ENCODE measurements around the gene MPZL1. TPM values are rescaled to one million over a fixed set of nuclear protein-coding genes. Genes with fewer than 3 reads are reported as not detected.
A peak's percentile ranks its signal among the peaks of the same experiment; 100 is the strongest.

MPZL1 gene
- total RNA-seq, 1 experiment from 2014 or later, result 273 TPM

DNA sequence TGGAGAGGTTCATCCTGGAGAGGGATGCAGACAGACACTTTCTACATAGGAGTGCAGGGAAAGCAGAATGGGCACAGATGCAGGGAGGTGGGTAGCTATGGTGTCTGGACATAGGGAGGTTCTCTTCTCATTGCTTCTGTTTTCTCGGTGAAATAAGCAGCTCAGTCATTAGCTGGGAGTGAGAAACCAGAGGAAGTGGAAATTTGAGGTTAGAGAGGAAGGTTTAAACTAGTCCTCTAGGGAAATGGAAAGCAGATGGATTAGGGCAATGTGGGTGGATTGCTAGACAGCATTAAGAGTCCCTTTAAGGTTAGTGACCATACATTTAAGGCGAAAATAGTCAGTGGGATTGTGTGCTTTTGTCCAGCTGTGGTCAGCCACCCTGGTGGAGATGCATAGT, 39.6 kb downstream of the MPZL1 start:
- intact Hi-C loops (cut with micrococcal nuclease; ENCODE audit: unreplicated experiment), result no loop called here
- BruUV-seq (replicated peaks), result no TSS peak
- no peaks in the 10 kb centered on the region for H3K27me3 Mint-ChIP-seq (ENCODE audit: insufficient read depth, unreplicated experiment)
- H3K9me3 Mint-ChIP-seq (ENCODE audit: unreplicated experiment), result no peaks in the 10 kb centered on the region
- Histone ChIP-seq H3K27me3 (replicated peaks; ENCODE audit: control insufficient read depth, insufficient read depth, low read length) (no peaks in the 10 kb centered on the region), H3K4me3 (ENCODE audit: low read depth, low read length) (no peak overlapping the region), H3K4me1 (peaks cover 28% of the 10 kb centered on the region), H3K36me3 (ENCODE audit: control insufficient read depth, insufficient read depth, low read length) (no peaks in the 10 kb centered on the region; the same call in none of the 2 replicates), H3K9me3 (no peaks in the 10 kb centered on the region)
- POLR2A ChIA-PET, result no interaction called here
- peaks cover 41% of the 10 kb centered on the region for H3K4me1 Mint-ChIP-seq (ENCODE audit: low read depth, unreplicated experiment)
- no peak overlapping the region for H3K4me3 Mint-ChIP-seq (ENCODE audit: unreplicated experiment)
- H3K36me3 Mint-ChIP-seq (ENCODE audit: insufficient read depth, unreplicated experiment), result peaks cover 28% of the 10 kb centered on the region
- CTCF ChIA-PET, result no interaction called here
- no peak for DNase-seq
- TF ChIP-seq, protein P1, sequence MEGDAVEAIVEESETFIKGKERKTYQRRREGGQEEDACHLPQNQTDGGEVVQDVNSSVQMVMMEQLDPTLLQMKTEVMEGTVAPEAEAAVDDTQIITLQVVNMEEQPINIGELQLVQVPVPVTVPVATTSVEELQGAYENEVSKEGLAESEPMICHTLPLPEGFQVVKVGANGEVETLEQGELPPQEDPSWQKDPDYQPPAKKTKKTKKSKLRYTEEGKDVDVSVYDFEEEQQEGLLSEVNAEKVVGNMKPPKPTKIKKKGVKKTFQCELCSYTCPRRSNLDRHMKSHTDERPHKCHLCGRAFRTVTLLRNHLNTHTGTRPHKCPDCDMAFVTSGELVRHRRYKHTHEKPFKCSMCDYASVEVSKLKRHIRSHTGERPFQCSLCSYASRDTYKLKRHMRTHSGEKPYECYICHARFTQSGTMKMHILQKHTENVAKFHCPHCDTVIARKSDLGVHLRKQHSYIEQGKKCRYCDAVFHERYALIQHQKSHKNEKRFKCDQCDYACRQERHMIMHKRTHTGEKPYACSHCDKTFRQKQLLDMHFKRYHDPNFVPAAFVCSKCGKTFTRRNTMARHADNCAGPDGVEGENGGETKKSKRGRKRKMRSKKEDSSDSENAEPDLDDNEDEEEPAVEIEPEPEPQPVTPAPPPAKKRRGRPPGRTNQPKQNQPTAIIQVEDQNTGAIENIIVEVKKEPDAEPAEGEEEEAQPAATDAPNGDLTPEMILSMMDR (IDR thresholded peaks at IDR 0.05; ENCODE audit: insufficient read depth in 1 of 2, low read depth in 1 of 2, low read length in 1 of 2, severe bottlenecking in 1 of 2, unreplicated experiment in 1 of 2), result no peak
- peak overlapping the region; percentile 15 for H3K27ac Mint-ChIP-seq (ENCODE audit: unreplicated experiment)

DNA sequence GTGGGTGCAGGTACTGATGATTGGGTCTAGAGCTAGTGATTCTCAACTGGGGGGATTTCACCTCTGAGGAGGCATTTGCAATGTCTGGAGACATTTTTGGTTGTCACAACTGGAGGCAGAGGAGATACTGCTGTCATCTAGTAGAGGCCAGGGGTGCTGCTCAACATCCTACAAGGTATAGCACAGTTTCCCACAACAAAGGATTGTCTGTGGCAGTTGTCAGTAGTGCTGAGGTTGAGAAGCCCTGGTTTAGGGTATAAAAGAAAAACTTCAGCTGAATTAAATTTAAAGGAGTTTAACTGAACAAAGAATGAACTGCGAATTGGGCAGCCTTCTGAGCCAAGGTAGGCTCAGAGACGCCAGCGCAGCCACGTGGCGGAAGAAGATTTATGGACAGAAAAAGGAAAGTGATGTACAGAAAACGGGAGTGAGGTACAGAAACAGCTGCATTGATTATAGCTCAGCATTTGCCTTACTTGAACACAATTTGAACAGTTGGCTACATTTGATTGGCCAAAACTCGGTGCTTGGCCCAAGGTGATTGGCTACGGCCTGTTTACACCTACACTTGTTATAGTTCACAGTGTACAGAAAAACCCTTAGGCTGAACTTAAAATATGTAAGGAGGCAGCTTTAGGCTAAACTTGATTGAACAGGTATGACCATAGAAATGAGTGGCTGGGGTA, 40.4 kb downstream of the MPZL1 start:
- ChIA-PET CTCF (no interaction called here), POLR2A (no interaction called here)
- H3K9me3 Mint-ChIP-seq (ENCODE audit: unreplicated experiment), result no peaks in the 10 kb centered on the region
- BruUV-seq (replicated peaks), result no TSS peak
- TF ChIP-seq, protein P1 (IDR thresholded peaks at IDR 0.05; ENCODE audit: insufficient read depth in 1 of 2, low read depth in 1 of 2, low read length in 1 of 2, severe bottlenecking in 1 of 2, unreplicated experiment in 1 of 2), result no peak
- peaks cover 36% of the 10 kb centered on the region for H3K36me3 Mint-ChIP-seq (ENCODE audit: insufficient read depth, unreplicated experiment)
- H3K36me3 ChIP-seq (ENCODE audit: control insufficient read depth, insufficient read depth, low read length), result no peaks in the 10 kb centered on the region; the same call in none of the 2 replicates
- intact Hi-C loops (cut with micrococcal nuclease; ENCODE audit: unreplicated experiment), result no loop called here
- peak overlapping the region; percentile 15 for H3K27ac Mint-ChIP-seq (ENCODE audit: unreplicated experiment)
- H3K9me3 ChIP-seq, result no peaks in the 10 kb centered on the region
- H3K27me3 ChIP-seq (replicated peaks; ENCODE audit: control insufficient read depth, insufficient read depth, low read length), result no peaks in the 10 kb centered on the region
- H3K4me1 Mint-ChIP-seq (ENCODE audit: low read depth, unreplicated experiment), result peaks cover 39% of the 10 kb centered on the region
- H3K4me3 Mint-ChIP-seq (ENCODE audit: unreplicated experiment), result no peak overlapping the region
- H3K4me3 ChIP-seq (ENCODE audit: low read depth, low read length), result no peak overlapping the region
- no peaks in the 10 kb centered on the region for H3K27me3 Mint-ChIP-seq (ENCODE audit: insufficient read depth, unreplicated experiment)
- DNase-seq, result no peak
- H3K4me1 ChIP-seq, result peaks cover 24% of the 10 kb centered on the region

DNA sequence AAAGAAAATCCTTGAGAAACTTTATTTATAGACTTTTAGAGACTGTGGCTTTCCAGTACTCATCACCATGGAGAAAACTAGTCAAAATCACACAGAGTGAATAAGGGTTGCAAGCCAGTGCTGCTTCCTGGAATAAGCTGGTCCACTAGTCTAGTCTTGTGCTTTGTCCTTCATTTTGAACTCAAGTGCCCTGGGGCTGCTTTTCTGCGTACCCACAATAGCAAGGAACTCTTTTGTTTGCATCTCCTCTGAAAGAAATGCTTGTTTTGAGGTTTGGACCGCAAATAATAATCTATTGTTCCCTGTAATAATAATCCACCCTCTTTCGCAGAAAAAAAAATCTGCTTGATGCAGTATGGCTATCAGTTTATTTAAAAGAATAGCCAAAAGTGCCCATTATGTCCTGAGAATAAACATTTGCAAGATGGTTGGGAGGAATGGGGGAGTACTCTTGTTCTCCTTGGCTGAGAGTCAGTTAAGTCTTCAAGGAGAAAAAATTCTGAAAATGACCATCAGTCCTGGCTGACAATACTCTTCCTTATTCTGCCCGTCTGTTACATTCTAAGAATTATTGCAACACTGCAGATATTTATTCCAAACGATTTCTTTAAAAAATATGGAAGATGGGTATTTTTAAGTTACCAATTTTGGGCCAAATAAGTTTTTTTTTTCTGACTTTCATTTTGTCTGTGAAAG, 41.9 kb downstream of the MPZL1 start:
- H3K27ac Mint-ChIP-seq (ENCODE audit: unreplicated experiment), result no peak overlapping the region
- Histone ChIP-seq H3K36me3 (ENCODE audit: control insufficient read depth, insufficient read depth, low read length) (no peaks in the 10 kb centered on the region; the same call in none of the 2 replicates), H3K9me3 (no peaks in the 10 kb centered on the region), H3K27me3 (replicated peaks; ENCODE audit: control insufficient read depth, insufficient read depth, low read length) (no peaks in the 10 kb centered on the region), H3K4me3 (ENCODE audit: low read depth, low read length) (no peak overlapping the region), H3K4me1 (peaks cover 24% of the 10 kb centered on the region)
- no TSS peak for BruUV-seq (replicated peaks)
- ChIA-PET POLR2A (no interaction called here), CTCF (no interaction called here)
- no peaks in the 10 kb centered on the region for H3K9me3 Mint-ChIP-seq (ENCODE audit: unreplicated experiment)
- TF ChIP-seq, protein P1 (IDR thresholded peaks at IDR 0.05; ENCODE audit: insufficient read depth in 1 of 2, low read depth in 1 of 2, low read length in 1 of 2, severe bottlenecking in 1 of 2, unreplicated experiment in 1 of 2), result no peak
- intact Hi-C loops (cut with micrococcal nuclease; ENCODE audit: unreplicated experiment), result no loop called here
- H3K4me1 Mint-ChIP-seq (ENCODE audit: low read depth, unreplicated experiment), result peaks cover 52% of the 10 kb centered on the region
- no peak for DNase-seq
- peaks cover 51% of the 10 kb centered on the region for H3K36me3 Mint-ChIP-seq (ENCODE audit: insufficient read depth, unreplicated experiment)
- no peaks in the 10 kb centered on the region for H3K27me3 Mint-ChIP-seq (ENCODE audit: insufficient read depth, unreplicated experiment)
- H3K4me3 Mint-ChIP-seq (ENCODE audit: unreplicated experiment), result no peak overlapping the region
